ENCODE data around the gene DSCAML1.

The DSCAML1 gene

DNA sequence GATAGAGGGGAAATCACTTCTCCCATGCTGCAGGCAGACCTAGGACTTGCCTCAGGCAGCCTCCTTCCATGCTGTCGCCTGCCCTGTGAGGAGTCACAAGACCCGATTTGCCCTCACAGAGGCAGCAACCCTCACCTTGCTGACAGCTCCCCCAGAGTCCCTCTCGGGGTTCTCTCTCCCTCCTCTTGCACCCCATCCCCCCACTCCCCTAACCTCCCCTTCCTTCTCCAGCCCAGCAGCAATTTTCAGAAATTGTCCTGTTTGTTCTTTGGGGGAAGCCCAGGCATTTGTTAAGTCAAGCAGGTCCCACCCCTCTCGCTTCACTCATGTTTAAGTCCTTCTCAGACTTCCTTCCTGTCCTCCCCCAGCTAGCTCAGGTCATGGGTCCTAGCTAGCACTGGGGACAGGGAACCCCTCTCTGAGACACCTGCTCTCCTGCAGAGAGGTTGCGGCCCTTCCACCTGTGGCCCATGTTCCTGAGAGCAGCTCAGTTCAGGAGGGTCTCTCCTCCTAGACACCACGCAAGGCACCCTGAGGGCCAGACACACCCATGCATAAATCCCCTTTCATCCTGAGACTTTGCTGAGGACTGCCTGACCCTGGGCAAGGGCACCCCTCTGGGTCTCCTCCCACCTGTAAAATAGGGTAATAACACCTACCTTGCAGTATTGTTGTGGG is 33.8 kb upstream of the DSCAML1 start:
- no peak for DNase-seq

DNA sequence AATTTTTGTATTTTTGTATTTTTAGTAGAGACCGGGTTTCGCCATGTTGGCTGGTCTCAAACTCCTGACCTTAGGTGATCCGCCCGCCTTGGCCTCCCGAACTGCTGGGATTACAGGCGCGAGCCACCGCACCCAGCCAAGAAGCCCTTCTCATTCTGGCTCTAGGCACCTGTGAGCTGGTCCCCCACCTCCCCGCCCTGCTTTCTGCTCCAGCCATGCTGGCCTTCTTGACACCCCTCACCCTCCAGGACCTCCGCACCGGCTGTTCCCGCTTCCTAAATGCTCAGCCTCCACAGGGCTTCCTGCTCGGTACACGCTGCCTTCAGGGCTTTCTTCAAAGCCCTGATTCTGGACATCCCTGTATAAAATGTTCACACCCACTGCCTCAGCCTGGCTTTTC is 33.1 kb upstream of the DSCAML1 start:
- no peak for DNase-seq

GRCh38 chr11:117829369-117829725 is 32.3 kb upstream of the DSCAML1 start:
- DNase-seq, result no peak

DNA sequence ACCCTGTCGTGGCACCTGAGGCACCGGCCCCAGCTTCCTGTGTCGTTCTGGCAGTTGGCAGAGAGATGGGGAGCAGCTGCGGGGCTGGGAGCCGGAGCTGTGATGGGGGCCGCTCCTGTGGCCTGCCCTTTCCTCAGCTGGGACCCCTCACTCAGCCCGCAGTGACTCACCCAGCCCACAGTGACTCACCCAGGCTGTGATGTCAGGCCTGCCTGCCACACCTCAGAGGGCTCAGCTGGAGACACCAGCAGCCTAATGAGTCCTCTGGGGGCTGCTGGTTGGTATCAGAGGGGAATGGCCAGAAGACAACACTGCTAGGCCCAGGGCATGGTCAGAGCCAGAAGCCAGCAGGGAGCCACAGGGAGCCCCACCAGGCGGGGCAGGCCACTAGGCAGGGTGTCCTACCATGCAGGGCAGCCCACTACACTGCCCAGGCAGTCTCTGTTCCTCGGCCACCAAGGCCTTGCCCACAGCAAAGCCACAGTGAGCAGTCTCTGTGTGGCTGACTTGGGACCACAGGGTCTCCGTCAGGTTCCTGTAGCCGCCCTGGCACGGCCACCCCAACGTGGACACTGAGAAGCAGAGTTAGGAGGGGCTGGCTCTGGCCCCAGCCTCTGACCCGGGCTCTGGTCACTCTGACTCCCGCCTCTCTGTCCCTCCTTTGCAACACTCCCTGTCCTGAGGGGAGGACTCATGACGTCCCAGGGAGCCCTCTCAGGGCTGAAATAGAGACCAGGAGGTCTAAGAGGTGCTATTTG is 31.8 kb upstream of the DSCAML1 start:
- DNase-seq, result peak; percentile 93

- DNase-seq, result peak; percentile 54
These were observed 30.8 kb upstream of the DSCAML1 start for GRCh38 chr11:117827521-117828511.

- no peak for DNase-seq
These were observed 29.8 kb upstream of the DSCAML1 start for GRCh38 chr11:117826832-117827231.

GRCh38 chr11:117826190-117826570 is 29.2 kb upstream of the DSCAML1 start:
- no peak for DNase-seq

GRCh38 chr11:117825538-117826189 is 28.6 kb upstream of the DSCAML1 start:
- no peak for DNase-seq

DNA sequence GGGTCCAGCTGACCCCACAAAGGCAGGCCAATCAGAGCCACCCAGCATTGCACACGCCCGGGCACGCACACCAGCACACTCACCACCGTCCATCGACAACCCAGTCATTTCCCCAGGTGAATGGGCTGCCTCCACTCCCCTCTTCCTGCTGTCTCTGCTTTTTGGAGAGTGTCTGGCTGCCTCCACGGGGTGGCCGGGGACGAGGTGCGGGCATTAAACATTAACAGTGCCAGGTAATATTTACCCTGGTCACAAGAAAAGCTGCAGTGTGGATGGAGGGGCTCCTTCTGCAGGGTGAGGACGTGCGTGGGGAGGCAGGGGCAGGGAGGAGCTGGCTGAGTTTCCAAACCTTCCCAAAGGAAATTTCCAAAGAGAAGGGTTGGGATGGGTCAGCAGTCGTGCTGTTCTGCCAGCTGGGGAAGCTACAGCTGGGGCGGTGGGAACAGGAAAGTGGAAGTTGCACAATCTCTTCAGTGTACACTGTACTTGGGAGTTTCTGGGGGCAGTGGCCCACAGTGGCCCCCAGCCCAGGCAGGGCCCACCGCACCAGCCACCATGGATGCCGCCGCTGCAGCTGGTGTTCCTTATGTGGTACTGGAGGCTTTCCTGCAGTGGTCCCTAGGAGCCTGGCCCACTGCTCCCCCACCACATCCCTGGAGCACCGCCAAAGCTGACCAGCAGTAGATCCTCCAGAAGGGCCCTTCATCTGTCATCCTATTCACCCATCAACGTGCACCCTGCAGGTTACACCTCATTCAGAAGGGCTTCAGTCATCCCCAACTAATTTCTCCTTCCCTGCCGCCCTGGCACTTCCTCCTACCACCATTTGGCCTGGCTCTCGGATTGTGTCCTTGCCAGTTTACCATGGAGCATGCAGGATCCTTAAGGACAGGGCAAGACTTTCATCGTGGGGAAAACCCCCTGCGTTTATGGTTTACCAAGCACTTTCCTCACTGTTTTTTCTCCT is 27.8 kb upstream of the DSCAML1 start, which contains the start of gene FXYD2:
Gene FXYD2 (minus strand): TSS at position 174 of the 967 bp plus-strand sequence. CDS start 66 bp downstream, at position 108.
- no peak for DNase-seq

- DNase-seq, result peak; percentile 31
These were observed 27.0 kb upstream of the DSCAML1 start for GRCh38 chr11:117823946-117824420.

- DNase-seq, result peak; percentile 49
These were observed 26.4 kb upstream of the DSCAML1 start for GRCh38 chr11:117823294-117823945.

DNA sequence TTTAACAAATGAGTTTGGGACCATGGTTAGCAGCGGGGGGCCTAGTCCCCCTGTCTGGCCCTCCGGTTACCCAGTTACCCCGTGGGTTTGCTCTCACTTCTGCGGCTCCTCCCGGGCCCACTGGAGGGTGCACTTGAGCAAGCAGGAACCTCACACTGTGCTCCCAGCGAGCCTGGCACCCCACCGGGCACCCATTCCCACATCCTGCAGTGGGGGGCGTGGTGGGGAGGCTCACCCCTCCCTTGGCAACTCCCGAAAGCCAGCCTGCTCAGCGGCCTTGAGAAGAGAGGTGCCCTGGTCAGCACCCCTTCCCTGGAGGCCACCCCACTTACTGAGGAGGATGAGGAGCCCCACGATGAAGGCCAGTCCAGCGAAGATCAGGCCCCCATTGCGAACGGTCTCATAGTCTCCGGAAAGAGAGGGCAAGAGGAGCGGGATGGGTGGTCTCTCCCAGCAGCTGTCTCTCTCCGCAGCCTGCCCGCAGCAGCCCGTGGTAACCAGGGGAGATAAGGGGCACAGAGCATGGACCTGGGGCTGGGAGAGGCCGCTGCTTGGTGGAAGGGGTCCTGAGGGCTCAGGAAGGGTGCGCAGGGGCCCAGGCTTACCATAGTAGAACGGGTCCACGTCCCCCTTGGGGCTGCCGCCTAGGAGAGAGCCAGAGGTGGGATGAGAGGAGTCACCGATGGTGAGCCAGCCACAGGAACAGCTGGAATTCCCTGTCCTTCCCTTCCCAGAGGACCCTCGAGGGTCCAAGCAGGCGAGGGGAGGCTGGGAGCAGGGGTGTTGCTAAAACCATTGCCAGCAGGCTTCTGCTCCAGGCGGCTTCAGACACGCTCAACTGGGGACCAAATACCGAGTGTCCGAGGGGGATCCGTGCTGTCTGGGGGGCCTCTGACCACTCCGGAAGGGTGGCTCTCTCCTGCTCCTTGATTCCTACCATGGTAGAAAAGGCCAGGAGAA is 25.3 kb upstream of the DSCAML1 start:
- DNase-seq, result peak; percentile 51

DNA sequence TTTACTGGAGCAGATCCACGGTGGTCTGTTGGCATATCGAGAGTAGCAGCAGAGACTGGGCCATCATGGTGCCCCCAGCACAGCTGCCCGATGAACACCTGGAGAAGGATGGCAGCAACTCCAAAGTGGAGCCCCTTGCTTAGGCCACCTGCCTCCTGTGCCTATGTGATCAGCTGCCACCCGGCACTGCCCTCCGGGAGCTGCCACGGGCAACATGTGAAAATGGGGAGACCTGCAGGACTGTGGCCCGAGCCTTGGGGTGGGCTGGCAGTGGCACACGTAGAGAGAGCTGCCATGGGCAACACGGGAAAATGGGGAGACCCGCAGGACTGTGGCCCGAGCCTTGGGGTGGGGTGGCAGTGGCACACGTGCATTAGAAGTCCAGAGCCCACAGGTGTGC is 24.4 kb upstream of the DSCAML1 start:
- DNase-seq, result no peak

GRCh38 chr11:117820516-117820915 is 23.5 kb upstream of the DSCAML1 start:
- DNase-seq, result no peak

DNA sequence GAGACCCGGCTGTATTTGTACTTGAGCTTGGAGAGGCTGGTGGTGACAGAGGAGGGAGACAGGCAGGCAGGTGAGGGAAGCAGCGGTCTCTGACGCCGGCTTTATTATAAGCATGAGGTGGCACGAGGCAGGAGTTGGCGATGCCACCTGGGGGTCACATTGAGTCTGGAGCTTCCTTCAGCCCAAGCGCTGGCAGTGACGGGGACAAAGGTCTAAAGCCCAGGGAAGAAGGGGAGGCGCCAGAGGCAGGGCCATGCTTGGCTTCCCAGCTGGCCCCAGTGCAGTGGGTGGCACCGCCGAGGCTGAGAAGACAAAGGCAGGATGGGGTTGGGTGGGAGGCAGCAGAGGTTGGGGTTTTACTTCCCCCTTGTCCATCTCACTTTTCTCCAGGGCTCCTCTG is 23.1 kb upstream of the DSCAML1 start:
- DNase-seq, result no peak

DNA sequence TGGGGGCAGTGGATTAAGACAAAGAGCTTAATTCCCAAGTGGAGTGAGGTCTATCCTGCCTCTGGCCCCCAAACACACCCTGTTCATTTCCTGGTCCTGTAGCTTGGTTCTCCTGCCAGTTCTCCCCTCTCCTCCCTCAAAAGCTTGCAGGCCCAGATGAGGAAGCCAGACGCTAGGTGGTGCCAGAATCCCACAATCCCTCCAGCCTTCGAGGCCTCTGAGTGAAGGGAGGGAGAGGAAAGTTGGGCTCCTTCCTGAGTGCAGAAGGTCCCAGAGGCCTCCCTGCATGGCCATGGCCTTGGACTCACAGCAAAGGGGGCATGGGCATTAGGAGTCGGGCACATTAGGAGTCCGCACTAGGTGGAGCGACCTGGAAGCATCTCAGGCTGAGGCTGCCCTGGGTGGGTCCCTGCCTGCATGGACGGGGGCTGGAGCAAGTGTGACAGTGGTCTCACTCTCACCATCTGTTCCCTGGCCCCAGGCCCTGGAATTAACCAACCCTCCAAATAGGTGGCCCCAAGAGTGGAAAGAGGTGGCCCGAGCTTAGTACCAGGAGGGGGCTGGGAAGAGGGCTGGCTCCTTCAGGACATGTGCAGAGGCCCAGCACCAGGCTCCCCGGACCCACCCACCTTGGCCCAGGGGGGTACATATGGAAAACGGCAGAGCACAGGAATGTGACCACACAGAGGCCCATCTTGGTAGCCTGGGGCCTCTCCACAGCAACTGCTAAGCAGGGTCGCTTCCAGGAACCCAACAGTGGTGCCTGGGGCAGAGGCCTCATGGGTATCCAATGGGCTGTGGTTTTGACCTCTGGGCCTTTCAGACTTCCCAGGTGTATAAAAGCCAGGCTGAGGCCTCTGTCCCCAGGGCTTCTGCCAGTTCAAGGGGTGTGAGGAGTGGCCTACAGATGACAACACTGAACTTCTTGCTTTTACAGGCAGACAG is 22.4 kb upstream of the DSCAML1 start:
- DNase-seq, result no peak

DNA sequence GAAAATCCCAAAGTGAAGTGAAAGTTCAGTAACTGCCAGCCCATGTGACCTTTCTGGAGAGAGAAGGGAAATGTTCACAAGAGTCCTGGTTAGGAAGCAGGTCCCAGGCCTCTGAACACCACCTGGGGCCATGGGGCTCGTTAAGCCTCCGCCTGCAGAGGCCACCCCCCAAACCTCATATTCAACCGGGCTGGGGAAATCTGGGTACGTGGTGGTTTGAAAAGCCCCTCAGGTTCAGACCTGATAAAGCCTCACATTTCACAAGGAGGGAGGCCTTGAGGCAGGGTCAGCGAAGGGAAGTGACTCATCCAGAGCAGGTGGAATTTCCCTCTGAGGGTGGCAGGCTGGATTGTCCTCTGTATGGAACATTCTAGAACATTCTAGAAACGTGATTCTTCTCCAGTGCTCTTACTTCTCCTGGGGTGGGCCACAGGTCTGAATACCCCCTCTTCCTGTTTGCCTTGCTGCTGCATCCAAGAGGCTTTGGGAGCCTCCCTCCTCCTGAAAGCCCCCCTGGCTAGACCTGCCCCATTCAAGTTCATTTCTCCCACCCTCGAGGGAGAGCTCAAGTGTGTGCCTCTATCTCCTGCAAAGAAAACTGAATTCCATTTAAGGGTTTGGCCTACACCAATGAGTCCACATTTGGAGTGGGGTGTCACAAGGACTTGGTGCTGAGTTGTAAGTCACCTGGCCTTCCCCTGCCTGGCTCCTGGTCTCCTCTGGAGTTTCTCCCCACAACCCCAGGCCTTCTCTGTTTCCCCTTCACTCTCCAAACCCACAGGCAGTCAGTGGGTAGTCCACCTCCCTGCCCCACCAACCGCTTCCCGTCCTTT is 21.2 kb upstream of the DSCAML1 start:
- DNase-seq, result no peak

All from activated gamma-delta T cell treated with Interleukin-2 at 50 U/mL for 16 hours (primary cell).